Right lobe of liver (tissue), 6 donors: ENCODE measurements around the gene SLC25A13. TPM values are rescaled to one million over a fixed set of nuclear protein-coding genes. Genes with fewer than 3 reads are reported as not detected.

Source experiments
- ATAC-seq, 4 donors: fragments of 200-7000 bp; cut with Tn5 transposase; one replicate each; pipeline ENCODE4 v1.9.1; 2020; ENCODE audit warnings: mild to moderate bottlenecking in 4 of 4, moderate library complexity in 4 of 4
- DNase-seq, 3 donors: peaks; one replicate each; pipeline ENCODE4 v3.0.0-alpha.2; 2020
- H3K27ac ChIP-seq, 3 donors: fragments of 200-600 bp; one replicate each; pipeline ENCODE4 v1.8.0; 2022
- H3K27me3 ChIP-seq, 2 donors: fragments of 200-600 bp; one replicate each; pipeline ENCODE4 v1.8.0; 2022
- H3K36me3 ChIP-seq, 4 donors: fragments of 200-600 bp; sonication (generic) in 1 of 4; one replicate each; pipeline versions ENCODE4 v1.5.1 to v1.8.0; 2017 to 2022; ENCODE audit warnings: control low read depth in 1 of 4
- H3K4me1 ChIP-seq, 4 donors: fragments of 200-600 bp; sonication (generic) in 1 of 4; one replicate each; pipeline versions ENCODE4 v1.5.1 to v1.8.0; 2017 to 2022; ENCODE audit warnings: control low read depth in 1 of 4
- H3K4me3 ChIP-seq, 3 donors: fragments of 200-600 bp; one replicate each; pipeline ENCODE4 v1.8.0; 2022
- H3K9me3 ChIP-seq, 4 donors: fragments of 200-600 bp; sonication (generic) in 1 of 4; one replicate each; pipeline versions ENCODE4 v1.5.1 to v1.8.0; 2017 to 2022; ENCODE audit warnings: control low read depth in 1 of 4
- CTCF ChIP-seq, 4 donors: fragments of 200-600 bp in 3 of 4; fragments of 450-650 bp in 1 of 4; IDR thresholded peaks; one replicate each; pipeline versions ENCODE4 v1.5.1 to v1.8.0; 2016 to 2022; ENCODE audit warnings: antibody characterized with exemption in 4 of 4, mild to moderate bottlenecking in 2 of 4
- POLR2A ChIP-seq: fragments of 450-650 bp; IDR thresholded peaks from one replicate; pipeline ENCODE4 v1.6.1; 2017; ENCODE audit warnings: antibody characterized with exemption, mild to moderate bottlenecking
- WGBS: methylation state at CpG from one replicate; pipeline ENCODE4 v1.1.6; 2018; ENCODE audit warnings: low coverage, low lambda C conversion rate; ENCODE audit not compliant: insufficient coverage; ENCODE audit errors: missing lambda C conversion rate; 5-methylcytosine and 5-hydroxymethylcytosine counted together
- intact Hi-C, 2 donors: fragments of 100-400 bp; cut with DNase I; formaldehyde crosslinking; loops; one replicate each; pipeline versions ENCODE4 v1.11.2 to v1.14.1; 2022
- total RNA-seq, 6 experiments: library from RNA; depleted of rRNA in 2 of 6; stranded (reverse); fragments of >200 nt in 2 of 6; fragmentation: NEBNext Ultra II Directional in 3 of 6; extraction: Animal tissue kit (Norgen Biotek cat#: 25700) in 3 of 6; gene quantifications; one replicate each; pipeline versions ENCODE4 v1.1.0 to v1.2.4, GENCODE V29; 2016 to 2023
- donor health status: DM: no; HTN: yes; CAD: no.
- donor health status: DM: no; HTN: no; CAD: no.
- donor health status: DM: no; HTN: no; CAD: no.
- donor health status: DM: no; HTN: yes; CAD: no.
- donor health status: DM: no; HTN: yes; CAD: no.

Gene SLC25A13
- total RNA-seq, 6 experiments from 2014 or later, result 54.5 to 110 (median 83.0) TPM

GRCh38 chr7:96217147-96217546, 104.8 kb downstream of the SLC25A13 start:
- Histone ChIP-seq H3K4me1 (peaks cover 0 to 9% (median 0%) of the 10 kb centered on the region in 4 donors), H3K9me3 (no peaks in the 10 kb centered on the region), H3K27ac (no peak overlapping the region), H3K36me3 (no peaks in the 10 kb centered on the region), H3K4me3 (no peak overlapping the region), H3K27me3 (no peaks in the 10 kb centered on the region)
- no peak for ATAC-seq
- DNase-seq, result no peak
- 91% methylated on average over 1 of the region's 1 CpG for WGBS
- TF ChIP-seq CTCF (IDR thresholded peaks at IDR 0.05) (no peak), POLR2A (no peak)
- intact Hi-C loops, result no loop called here

GRCh38 chr7:96216373-96216772, 105.5 kb downstream of the SLC25A13 start:
- ATAC-seq (no peak), DNase-seq (no peak)
- Histone ChIP-seq H3K9me3 (no peaks in the 10 kb centered on the region), H3K36me3 (no peaks in the 10 kb centered on the region), H3K27me3 (no peaks in the 10 kb centered on the region), H3K4me1 (peaks cover 0 to 9% (median 0%) of the 10 kb centered on the region in 4 donors), H3K4me3 (no peak overlapping the region), H3K27ac (no peak overlapping the region)
- intact Hi-C loops, result no loop called here
- no peak for TF ChIP-seq CTCF (IDR thresholded peaks at IDR 0.05)
- no peak for TF ChIP-seq POLR2A
- WGBS, result 95% methylated on average over 7 of the region's 7 CpGs

- DNase-seq (no peak), ATAC-seq (peak in 3 of 4 donors; percentile 17 to 52 (median 34))
- H3K27ac ChIP-seq, result no peak overlapping the region
- H3K4me1 ChIP-seq, result peaks cover 0 to 7% (median 0%) of the 10 kb centered on the region in 4 donors
- intact Hi-C loops, result no loop called here
- peaks cover 0 to 8% (median 3%) of the 10 kb centered on the region in 4 donors for H3K36me3 ChIP-seq
- TF ChIP-seq CTCF (IDR thresholded peaks at IDR 0.05) (no peak), POLR2A (no peak)
- no peak overlapping the region for H3K4me3 ChIP-seq
- no peaks in the 10 kb centered on the region for H3K27me3 ChIP-seq
- 61% methylated on average over 2 of the region's 2 CpGs for WGBS
- no peaks in the 10 kb centered on the region for H3K9me3 ChIP-seq
These were observed 109.4 kb downstream of the SLC25A13 start for GRCh38 chr7:96212474-96212873.

- peak; percentile 43 to 69 (median 54) for ATAC-seq
- Histone ChIP-seq H3K36me3 (peaks cover 0 to 8% (median 3%) of the 10 kb centered on the region in 4 donors), H3K27ac (no peak overlapping the region), H3K4me3 (no peak overlapping the region), H3K27me3 (no peaks in the 10 kb centered on the region), H3K4me1 (peaks cover 0 to 7% (median 0%) of the 10 kb centered on the region in 4 donors), H3K9me3 (no peaks in the 10 kb centered on the region)
- intact Hi-C loops, result no loop called here
- TF ChIP-seq CTCF (IDR thresholded peaks at IDR 0.05) (no peak), POLR2A (no peak)
- DNase-seq, result no peak
These were observed 109.9 kb downstream of the SLC25A13 start for GRCh38 chr7:96211954-96212353.

- DNase-seq (no peak), ATAC-seq (peak in 3 of 4 donors; percentile 36 to 43 (median 41))
- H3K36me3 ChIP-seq, result peaks cover 0 to 8% (median 3%) of the 10 kb centered on the region in 4 donors
- peaks cover 0 to 18% (median 2%) of the 10 kb centered on the region in 4 donors for H3K4me1 ChIP-seq
- H3K9me3 ChIP-seq, result no peaks in the 10 kb centered on the region
- 30% methylated on average over 1 of the region's 2 CpGs for WGBS
- no peak overlapping the region for H3K27ac ChIP-seq
- no peak overlapping the region for H3K4me3 ChIP-seq
- H3K27me3 ChIP-seq, result no peaks in the 10 kb centered on the region
- intact Hi-C loops, result no loop called here
- TF ChIP-seq POLR2A (no peak), CTCF (IDR thresholded peaks at IDR 0.05) (no peak)
These were observed 116.2 kb downstream of the SLC25A13 start for GRCh38 chr7:96205665-96206064.
